ENCODE results near the gene ABHD8.

The ABHD8 gene

DNA sequence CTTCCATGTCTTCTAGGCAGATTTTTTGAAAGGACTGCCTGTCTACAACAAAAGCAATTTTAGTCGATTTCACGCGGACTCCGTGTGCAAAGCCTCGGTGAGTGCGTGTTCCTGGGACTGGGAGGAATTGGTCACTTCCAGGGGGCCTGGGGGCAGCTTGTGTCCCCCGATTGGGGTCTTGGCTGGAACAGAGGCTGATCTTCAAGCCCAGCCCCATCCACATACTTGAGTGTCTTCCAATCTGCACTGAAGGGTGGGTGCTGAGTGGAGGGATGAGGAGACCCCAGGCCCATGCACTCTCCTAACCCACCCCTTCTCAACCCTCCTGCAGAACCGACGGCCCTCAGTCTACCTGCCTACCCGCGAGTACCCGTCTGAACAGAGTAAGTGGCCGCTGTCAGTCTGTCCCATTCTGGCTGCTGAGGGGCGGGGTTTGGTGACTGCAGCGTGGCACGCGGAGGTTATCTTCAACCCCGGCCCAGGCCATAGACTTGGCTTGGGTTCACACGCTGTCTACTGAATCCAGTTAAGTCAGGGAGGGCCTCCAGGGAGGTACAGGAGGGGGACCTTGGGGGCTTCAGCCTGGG is 10.9 kb upstream of the ABHD8 start:
- no peak overlapping the region for H3K27ac ChIP-seq
- TF ChIP-seq, protein P1, sequence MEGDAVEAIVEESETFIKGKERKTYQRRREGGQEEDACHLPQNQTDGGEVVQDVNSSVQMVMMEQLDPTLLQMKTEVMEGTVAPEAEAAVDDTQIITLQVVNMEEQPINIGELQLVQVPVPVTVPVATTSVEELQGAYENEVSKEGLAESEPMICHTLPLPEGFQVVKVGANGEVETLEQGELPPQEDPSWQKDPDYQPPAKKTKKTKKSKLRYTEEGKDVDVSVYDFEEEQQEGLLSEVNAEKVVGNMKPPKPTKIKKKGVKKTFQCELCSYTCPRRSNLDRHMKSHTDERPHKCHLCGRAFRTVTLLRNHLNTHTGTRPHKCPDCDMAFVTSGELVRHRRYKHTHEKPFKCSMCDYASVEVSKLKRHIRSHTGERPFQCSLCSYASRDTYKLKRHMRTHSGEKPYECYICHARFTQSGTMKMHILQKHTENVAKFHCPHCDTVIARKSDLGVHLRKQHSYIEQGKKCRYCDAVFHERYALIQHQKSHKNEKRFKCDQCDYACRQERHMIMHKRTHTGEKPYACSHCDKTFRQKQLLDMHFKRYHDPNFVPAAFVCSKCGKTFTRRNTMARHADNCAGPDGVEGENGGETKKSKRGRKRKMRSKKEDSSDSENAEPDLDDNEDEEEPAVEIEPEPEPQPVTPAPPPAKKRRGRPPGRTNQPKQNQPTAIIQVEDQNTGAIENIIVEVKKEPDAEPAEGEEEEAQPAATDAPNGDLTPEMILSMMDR (conservative IDR thresholded peaks at IDR 0.05) = no peak
- no peak for TF ChIP-seq ZFX (IDR thresholded peaks at IDR 0.05)

- H3K27ac ChIP-seq = no peak overlapping the region
- TF ChIP-seq, protein P1 (conservative IDR thresholded peaks at IDR 0.05) = no peak
- TF ChIP-seq ZFX (IDR thresholded peaks at IDR 0.05) = no peak
Observed at GRCh38 chr19:17312189-17313113, 9.2 kb upstream of the ABHD8 start.

DNA sequence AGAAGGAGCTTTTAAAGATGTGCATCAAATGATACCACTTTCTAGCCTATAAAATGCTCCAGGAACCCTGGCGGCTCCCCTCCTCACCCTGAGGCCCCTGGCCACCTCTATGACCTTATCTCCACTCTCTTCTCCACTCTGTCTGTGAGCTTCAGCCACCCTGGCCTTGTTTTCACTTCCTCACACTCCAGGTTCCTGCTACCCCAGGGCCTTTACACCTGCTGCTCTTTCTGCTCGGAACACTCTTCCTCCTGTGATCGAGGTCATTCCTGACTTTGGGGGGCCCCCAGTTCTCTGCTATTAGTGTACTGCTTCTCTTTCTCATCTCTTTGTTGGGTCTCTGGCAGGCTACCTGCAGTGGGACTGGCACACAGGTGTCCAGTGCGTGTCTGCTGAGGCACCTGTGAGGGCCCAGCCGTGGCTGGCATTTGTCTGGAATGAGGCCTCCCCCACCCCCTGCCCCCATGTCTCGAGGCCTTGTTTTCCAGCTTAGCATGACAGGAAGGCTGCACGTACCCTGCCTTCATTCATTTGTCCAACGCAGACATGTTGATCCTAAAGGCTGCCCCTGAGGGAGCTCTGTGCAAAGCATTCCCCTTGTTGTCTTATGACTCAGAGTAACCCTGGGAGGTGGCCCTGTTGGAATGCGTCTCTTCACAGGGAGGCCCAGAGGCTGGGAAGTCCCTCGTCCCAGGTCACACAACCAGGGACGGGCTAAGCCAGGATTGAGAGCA is 8.4 kb upstream of the ABHD8 start:
- H3K27ac ChIP-seq = no peak overlapping the region
- TF ChIP-seq ZFX (IDR thresholded peaks at IDR 0.05) = no peak
- TF ChIP-seq, protein P1 (conservative IDR thresholded peaks at IDR 0.05) = no peak

DNA sequence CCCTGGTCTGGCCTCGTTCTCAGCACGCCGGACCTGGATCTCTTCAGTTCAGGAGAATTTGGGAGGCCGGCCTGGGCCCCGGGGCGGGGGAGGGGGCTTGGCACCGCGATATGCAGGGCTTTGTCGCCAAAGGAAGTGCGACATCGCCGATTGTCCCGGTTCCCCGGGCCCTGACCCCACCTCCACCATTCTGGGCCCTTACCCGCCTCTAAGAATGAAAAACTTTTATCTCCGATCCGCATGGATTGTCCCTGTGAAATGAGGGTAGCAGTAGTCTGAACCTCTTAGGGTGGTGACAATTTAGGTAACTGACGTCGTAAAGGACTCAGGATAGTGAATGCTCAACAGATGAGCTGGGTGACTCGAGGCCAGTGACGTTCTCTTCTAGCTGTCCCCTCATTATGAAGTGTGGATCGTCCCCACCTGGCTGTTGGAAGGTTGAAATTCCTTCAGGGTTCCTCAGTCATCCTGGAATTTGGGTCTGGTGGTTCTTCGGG is 6.8 kb upstream of the ABHD8 start:
- peak overlapping the region; percentile 91 for H3K27ac ChIP-seq

GRCh38 chr19:17309198-17309964 is 6.2 kb upstream of the ABHD8 start, which contains the start of gene DDA1:
TSS of gene DDA1 (plus strand) at chr19:17309563. CDS start at chr19:17309655, 92 bp downstream.
- TF ChIP-seq ZFX (IDR thresholded peaks at IDR 0.05) = peak; percentile 52; the same call in 1 of the 2 replicates
- TF ChIP-seq, protein P1 (conservative IDR thresholded peaks at IDR 0.05) = no peak
- peak within 1 kb of the TSS; percentile 91 for H3K27ac ChIP-seq

More for the DNA sequence above, 6.8 kb upstream of the ABHD8 start:
- TF ChIP-seq, protein P1 (conservative IDR thresholded peaks at IDR 0.05) = no peak
- no peak for TF ChIP-seq ZFX (IDR thresholded peaks at IDR 0.05)

DNA sequence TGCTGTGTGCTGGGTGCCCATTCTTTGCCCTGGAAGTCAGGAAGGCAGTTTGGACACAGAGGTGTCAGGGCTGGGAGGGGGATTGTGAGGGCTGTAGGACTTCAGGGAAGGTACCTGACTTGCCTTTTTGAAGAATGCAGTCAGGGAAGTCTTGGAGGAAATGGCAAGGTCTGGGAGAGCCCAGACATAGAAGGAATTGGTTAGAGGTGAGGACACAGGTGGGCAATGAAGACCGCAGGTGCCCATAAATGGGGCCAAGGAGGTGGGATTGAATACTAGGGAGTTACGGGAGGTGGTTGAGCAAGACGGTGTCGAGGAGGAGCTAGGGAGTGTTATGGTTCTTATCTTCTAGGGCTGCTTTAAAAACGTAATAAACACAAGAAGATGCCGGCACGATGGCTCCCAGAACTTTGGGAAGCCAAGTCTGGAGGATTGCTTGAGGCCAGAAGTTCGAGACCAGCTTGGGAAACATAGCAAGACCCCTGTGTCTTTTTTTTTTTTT is 4.7 kb upstream of the ABHD8 start:
- no peak overlapping the region for H3K27ac ChIP-seq
- TF ChIP-seq, protein P1 (conservative IDR thresholded peaks at IDR 0.05) = no peak
- no peak for TF ChIP-seq ZFX (IDR thresholded peaks at IDR 0.05)

All from C4-2B (cell line).